HG02623 (cell line): ENCODE results near the gene MMEL1.
"Not testable (repeated sequence)": the region's sequence is repeated elsewhere in the genome, so short reads cannot be mapped to it uniquely, and the experiment has no call there.

Experiments
- ATAC-seq: cut with Tn5 transposase; IDR thresholded peaks from one replicate; pipeline ENCODE4 v1.9.1; 2021; ENCODE audit warnings: moderate library complexity; ENCODE audit not compliant: unreplicated experiment

The MMEL1 gene

GRCh38 chr1:2575801-2576663 is 56.8 kb downstream of the MMEL1 start:
- ATAC-seq = no peak

GRCh38 chr1:2574350-2574749 is 58.5 kb downstream of the MMEL1 start:
- ATAC-seq = no peak

GRCh38 chr1:2573250-2573920 is 59.4 kb downstream of the MMEL1 start:
- ATAC-seq = no peak

GRCh38 chr1:2571348-2571747 is 61.5 kb downstream of the MMEL1 start:
- ATAC-seq = no peak

GRCh38 chr1:2570332-2570731 is 62.5 kb downstream of the MMEL1 start:
- no peak for ATAC-seq

- ATAC-seq = not testable (repeated sequence)
Measured at GRCh38 chr1:2569703-2570102, 63.1 kb downstream of the MMEL1 start.

- ATAC-seq = no peak
Measured at GRCh38 chr1:2569060-2569459, 63.8 kb downstream of the MMEL1 start.

GRCh38 chr1:2568187-2568816 is 64.5 kb downstream of the MMEL1 start:
- not testable (repeated sequence) for ATAC-seq

- ATAC-seq = no peak
Measured at GRCh38 chr1:2567083-2567679, 65.6 kb downstream of the MMEL1 start.

GRCh38 chr1:2566101-2567045 is 66.4 kb downstream of the MMEL1 start:
- ATAC-seq = no peak

- no peak for ATAC-seq
Measured at GRCh38 chr1:2564815-2565374, 67.9 kb downstream of the MMEL1 start.

GRCh38 chr1:2564006-2564814 is 68.6 kb downstream of the MMEL1 start:
- no peak for ATAC-seq

- ATAC-seq = no peak
Measured at GRCh38 chr1:2563205-2563604, 69.6 kb downstream of the MMEL1 start.

GRCh38 chr1:2561898-2562895 is 70.6 kb downstream of the MMEL1 start:
- no peak for ATAC-seq

GRCh38 chr1:2561446-2561845 is 71.4 kb downstream of the MMEL1 start:
- no peak for ATAC-seq

GRCh38 chr1:2560299-2561073 is 72.3 kb downstream of the MMEL1 start:
- no peak for ATAC-seq
